RPMI7951 (cell line): ENCODE measurements around the gene KCNK15. TPM values are rescaled to one million over a fixed set of nuclear protein-coding genes. Genes with fewer than 3 reads are reported as not detected.
A peak's percentile ranks its signal among the peaks of the same experiment; 100 is the strongest.

Experiments used
- DNase-seq: peaks from one replicate; pipeline ENCODE4 v3.0.0-alpha.2; 2012; ENCODE audit warnings: low read depth
- total RNA-seq: library from RNA; depleted of rRNA; stranded (reverse); fragments of >200 nt; shearing (Covaris generic); gene quantifications from 2 replicates; pipeline ENCODE4 v1.2.3, GENCODE V29; 2014

KCNK15 gene
- total RNA-seq, 1 experiment from 2014 or later: not detected

DNA sequence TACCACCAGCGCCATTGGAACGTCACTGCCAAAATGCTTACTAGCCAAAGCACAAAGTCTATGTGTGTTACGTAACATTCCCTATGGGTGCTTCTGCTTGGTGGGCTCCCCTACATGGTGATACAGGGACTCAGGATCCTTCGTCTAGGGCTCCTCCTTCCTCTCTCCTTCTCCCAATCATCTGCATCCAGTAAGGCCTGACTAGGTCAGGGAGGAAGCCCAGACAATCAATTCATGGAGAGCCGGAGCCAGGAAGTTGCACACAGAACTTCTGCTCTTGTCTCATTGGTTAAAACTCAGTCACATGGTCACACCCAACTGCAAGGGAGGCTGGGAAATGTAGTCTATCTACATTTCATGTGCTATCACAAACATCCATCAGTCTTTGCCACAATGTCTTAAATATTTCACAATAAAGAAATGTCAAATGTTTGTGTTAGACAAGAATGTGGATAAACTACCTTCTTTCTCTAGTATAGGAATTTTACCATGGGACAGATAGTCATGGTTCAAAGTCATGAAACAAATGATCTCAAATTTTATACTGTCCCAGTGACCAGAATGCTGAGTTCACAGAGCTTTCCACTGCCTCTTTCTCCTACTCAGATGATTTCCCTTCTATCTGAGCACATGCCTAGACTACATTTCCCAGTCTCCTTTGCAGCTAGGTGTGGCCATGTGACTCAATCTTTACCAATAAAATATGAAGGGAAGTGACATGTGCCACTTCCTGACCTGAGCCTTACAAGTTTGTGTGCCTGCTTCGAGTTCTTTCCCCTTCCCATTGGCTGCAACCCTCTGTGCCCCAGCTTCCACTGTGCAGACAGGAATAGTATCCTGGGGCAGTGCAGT lies 9.3 kb upstream of the KCNK15 start:
- DNase-seq: peak; percentile 86

DNA sequence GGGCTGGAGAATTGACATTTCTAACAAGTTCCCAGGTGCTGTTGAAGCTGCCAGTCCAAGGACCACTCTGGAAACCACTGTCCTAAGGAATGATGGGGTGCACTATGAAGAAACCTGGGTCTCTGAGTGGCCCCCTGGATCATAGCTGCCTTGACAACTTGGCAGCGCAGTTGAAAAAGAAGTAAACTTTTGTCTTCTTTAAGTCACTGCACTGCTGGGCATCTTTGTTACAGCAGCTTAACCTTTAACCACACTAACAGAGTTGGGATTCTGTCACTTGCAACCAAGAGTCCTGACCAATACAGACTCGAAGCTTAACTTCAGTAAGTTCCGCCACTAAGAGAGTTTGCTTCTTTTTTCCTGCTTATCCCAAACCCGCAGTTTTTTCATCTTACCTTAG lies 8.5 kb upstream of the KCNK15 start:
- no peak for DNase-seq

DNA sequence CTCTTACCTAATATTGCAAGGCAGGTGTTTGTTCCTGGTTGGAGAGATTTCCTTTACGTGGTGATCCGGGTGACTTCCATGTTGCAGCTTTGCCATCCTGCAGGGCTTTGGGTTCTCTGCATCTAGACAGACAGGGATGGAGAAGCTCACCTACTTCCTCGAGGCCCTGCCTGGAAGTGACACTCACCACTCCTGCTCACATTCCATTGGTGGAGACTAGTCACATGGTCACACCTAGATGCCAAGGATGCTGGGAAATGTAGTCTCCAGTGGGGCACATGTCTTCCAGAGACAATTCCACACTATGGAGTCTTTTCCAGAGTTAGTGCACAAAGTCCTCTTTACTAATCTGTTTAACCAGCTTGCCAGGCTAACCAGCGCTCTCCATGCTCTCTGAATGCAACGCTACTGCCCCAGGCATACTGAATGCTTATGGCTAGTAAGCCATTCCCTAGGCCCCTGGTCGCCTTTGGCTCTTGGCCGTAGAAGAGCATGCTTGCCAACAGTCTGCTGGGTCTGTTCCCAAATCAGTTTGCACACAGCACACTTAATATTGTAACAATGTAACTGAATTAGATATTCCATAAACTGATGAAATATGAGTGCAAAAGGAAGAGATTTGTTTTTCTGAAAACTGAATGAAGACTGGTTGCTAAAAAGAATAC lies 6.7 kb upstream of the KCNK15 start:
- peak; percentile 74 for DNase-seq

DNA sequence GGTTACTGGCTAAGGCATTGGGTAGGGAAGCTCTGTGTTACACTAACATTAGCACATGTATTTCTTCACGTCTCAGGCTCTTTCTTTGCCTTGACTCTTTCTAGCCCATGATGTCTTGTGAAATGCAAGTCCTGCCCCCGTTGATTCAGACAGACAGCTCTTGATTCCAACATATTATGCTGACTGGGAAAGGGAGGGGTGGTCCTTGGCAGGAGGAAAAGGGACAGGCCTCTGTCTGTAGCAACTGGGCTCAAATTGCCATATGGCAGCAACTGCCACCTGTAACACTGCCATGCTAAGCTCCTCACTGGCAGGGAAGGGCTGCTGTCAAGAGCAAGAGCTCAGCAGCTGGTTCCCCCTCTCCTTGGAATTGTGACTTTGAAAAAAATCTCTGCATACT lies 5.7 kb upstream of the KCNK15 start:
- no peak for DNase-seq

DNA sequence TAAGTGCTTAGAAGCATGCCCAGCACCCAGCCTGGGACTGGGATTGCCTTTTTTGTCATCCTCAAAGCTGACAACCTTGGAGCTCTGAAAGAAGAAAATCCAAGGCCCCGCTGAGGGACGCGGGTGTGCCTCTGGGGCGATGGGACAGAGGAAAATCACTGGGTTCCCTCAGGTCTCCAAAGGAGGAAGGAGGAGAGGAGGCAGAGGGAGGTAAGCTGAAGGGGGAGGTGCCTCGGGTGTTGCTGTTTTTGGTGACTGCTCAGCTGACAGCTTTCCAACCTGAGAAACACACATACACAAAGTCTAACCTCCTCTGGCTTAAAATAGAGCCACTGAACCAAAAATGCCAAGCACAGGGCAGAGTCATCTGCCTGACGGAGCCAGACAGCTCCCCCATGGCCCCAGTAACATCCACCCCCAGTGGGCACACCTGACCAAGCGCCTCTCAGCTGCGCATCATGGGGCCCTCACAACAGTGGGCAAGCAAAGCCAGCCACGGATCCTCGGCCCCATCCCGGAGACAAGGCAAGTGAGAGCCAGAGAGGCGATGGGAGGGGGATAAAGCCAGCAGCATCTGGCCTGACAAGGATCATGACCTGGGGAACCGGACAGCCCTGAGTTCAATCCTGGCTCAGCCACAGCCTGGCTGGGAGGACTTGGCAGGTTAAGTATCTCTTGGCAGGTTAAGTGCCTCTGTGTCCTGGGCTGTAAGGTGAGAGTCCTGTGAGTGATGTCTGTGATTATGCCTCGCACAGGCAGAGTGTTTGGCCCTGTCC lies 3.2 kb upstream of the KCNK15 start:
- DNase-seq: no peak

DNA sequence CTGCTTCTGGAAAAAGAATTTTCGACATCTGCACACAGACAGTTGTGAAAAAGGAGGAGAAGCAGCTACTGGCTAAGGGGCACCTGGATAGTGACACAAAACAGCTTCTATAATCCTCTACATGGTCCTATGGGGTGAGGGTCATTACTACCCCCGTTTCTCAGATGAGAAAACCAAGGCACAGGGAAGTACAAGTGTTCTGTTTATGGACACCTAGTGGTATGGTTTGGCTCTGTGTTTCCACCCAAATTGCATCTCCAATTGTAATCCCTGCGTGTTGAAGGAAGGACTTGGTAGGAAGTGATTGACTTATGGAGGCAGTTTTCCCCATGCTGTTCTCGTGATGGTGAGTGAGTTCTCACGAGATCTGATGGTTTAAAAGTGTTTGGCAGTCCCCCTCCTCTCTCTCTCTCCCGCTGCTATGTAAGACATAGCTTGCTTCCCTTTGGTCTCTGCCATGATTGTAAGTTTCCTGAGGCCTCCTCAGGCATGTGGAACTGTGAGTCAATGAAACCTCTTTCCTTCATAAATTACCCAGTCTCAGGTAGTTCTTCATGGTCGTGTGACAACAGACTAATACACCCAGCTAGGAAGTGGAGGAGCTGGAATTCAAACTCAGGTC lies 2.5 kb upstream of the KCNK15 start:
- no peak for DNase-seq

DNA sequence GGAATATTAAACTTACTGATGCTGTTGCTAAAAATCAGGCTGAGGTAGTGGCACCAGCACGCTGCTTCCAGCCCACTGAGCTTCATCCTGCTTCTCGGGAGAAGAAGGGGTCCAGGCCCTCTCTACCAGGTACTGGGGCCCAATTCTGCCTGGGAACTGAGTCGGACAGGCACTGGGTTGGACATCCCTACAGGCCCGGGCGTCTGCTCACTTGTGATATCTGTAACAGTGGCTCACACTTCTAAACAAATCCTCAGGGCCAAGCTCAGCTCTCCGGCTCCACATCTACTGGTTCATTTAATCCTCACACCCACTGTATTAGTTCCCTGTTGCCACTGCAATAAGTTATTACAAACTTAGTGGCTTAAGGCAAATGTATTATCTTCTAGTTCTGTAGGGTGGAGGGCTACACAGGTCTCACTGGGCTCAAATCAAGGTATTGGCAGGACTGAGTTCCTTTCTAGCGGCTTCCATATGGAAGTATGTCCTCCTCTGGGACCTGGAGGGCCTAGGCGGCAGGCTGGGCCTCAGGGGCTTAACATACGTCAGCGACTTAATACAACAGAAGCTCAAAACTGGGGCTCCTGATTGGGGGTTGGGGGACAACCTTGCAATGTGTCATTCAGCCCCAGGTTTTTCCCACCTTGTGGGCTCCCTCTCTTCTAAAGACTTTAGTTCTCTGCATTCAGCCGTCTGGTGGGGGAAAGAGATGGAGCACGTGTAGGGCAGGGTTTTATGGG lies 1.6 kb upstream of the KCNK15 start:
- no peak for DNase-seq

DNA sequence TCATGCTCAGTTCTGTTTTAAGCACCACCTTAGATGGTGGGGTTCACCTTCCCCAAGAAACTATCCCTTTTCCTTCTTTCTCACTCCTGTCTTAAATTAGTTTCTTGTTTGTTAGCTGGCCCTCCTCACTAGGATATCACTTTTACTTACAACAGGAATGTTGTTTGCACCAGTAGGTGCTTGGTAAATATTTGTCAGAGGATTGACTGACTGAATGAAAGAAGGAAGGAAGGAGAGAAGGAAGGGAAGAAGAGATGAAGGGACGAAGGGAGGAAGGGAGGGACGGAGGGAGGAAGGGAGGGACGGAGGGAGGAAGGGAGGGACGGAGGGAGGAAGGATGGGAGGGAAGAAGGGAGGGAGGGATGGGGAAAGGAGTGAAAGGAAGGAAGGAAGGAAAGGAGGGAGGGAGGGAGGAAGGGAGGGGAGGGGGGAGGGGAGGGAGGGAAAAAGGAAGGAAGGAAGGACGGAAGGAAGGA lies 505 bp upstream of the KCNK15 start:
- no peak for DNase-seq

DNA sequence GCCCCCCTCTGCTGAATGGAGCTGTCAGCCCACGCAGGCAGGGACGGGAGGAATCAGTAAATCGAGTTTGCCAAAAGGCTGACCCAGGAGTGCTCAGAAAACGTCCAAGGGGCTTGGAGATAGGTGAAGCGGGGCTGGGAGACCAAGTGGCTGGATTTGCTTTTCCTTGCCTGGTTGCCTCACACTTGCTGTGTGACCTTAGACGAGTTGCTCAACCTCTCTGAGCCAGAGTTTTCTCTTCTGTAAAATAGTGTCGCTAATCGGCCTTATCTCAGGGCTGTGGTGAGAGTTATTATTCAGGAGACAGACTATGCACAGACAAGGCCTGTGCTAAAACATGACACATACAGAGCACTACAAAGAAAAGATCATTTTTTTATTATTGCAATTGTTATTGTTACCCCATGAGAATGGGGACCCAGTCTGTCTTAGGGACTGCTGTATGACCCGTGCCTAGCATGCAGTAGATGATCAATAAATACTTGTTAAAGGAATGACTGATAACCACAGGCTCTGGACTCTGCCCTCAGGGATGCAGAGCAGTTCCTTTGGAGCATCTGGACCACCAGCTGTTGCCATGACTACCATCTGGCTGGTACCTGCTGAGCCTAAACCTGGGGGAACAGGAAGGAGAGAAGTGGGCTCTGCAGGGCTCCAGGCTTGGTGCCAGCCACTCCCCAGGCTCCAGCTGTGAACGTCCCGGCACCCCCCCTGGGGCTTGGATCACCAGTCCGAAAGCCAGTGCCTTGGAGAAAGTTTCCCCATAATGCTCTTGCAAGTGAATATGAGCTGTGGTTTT lies 901 bp downstream of the KCNK15 start:
- DNase-seq: peak; percentile 17

DNA sequence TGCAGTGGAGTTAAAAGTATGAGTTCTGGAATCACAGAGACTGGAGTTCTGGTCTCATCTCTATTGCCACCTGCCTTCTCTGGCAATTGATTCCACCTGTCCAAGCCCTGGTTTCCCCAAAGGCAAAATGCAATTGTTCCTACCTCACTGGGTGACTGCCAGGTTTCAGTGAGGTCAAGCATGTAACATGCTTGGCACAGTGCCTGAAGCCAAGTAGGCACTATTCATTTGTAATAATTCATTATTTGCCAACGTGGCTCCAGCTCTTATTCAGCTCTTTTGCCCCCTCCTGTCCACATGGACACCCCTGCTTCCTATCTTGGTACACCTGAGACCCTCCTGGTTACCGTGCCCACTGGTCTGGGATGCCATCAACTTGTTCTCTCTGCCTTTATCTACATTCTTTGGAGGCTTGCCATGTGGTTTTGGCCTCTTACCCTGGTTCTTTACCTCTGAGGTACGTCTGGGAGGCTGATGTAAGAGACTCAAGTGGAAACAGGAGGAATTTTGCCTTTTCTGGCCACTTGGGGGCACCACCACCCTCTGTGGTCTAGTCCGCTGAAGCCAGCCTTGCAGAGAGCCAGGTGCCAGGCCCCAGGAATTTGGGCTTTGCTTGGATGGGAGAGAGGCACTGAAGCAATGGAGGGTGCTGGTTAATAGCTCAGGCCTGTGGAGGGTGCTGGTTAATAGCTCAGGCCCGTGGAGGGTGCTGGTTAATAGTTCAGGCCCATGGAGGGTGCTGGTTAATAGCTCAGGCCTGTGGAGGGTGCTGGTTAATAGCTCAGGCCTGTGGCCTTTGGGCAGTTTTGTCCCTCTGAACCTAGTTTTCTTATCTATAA lies 1.7 kb downstream of the KCNK15 start:
- DNase-seq: peak; percentile 59

DNA sequence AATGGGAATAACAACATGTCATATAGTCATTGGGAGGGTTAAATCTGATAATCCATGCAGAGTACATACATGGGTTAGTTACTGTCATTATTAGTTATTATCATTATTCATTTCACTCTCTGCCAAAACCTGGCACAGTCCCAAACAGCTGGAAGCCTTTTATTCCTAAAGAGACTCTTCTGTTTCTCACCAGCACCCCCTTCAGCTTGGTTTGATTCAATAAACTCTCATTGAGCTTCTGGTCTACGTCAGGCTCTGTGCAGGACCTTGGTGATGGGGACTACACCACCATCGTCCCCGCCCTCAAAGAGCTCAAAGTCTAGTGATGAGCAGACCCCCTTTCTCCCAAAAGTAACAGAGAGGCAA lies 2.3 kb downstream of the KCNK15 start:
- no peak for DNase-seq

DNA sequence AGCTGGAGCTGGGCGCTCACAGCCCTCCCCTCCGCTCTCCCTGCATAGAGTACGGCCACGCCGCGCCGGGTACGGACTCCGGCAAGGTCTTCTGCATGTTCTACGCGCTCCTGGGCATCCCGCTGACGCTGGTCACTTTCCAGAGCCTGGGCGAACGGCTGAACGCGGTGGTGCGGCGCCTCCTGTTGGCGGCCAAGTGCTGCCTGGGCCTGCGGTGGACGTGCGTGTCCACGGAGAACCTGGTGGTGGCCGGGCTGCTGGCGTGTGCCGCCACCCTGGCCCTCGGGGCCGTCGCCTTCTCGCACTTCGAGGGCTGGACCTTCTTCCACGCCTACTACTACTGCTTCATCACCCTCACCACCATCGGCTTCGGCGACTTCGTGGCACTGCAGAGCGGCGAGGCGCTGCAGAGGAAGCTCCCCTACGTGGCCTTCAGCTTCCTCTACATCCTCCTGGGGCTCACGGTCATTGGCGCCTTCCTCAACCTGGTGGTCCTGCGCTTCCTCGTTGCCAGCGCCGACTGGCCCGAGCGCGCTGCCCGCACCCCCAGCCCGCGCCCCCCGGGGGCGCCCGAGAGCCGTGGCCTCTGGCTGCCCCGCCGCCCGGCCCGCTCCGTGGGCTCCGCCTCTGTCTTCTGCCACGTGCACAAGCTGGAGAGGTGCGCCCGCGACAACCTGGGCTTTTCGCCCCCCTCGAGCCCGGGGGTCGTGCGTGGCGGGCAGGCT lies 4.6 kb downstream of the KCNK15 start:
- DNase-seq: no peak

DNA sequence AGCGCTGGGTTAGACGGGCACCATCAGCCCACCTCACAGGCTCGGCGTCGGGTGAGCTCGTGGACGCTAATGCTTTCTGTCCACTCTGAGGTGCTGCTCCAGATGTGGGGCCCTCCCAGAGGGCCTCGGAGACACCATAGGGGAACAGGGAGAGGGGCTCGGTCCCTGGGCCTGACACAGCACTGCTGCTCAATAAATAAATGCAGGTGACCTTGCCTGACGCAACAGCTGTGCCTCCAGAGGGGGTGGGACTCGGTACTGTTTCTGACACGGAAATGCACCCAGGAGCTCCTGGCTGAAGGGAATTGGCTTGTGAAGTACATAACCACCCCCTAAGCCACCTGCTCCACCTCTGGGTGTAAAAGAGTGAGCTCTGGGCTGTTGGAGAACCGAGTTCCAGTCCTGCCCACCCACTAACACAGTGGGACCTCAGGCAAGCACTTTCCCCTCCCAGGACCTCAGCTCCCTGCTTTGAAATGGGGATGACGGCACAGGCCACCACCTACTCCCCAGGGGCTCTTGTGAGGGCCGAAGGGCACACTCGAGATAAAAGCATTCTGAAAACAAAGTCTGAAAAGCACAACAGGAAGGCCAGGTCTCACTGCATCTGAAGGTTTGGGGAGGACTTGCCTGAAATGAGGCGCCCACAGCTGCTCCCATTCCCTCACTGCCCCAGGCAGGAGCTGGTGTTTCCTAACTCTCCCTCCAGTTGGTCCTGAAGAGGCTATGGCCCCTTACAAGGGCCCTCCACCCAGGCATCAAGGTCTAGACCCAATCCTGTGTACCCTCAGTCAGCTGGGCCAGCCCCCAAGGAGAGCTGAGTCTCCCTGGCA lies 6.7 kb downstream of the KCNK15 start:
- DNase-seq: no peak

DNA sequence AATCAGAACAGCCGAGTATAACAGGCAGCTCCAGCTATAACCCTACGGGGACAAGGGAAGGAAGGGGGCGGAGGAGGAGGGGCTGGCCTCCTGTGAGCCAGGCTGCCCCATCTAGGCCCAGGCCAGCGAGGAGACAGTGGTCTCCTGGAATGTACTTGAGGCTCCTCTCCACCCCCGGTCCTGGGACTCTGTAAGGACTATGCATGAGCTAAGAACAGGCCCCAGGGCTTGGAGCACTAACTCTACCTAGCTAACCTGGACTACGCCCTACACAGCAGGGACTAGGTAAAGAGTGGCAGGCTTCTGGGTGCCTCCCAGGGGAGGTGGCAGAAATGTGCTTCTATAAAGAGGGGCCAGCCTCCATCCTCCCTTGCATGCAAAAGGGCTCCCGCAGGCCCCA lies 8.9 kb downstream of the KCNK15 start:
- DNase-seq: no peak

DNA sequence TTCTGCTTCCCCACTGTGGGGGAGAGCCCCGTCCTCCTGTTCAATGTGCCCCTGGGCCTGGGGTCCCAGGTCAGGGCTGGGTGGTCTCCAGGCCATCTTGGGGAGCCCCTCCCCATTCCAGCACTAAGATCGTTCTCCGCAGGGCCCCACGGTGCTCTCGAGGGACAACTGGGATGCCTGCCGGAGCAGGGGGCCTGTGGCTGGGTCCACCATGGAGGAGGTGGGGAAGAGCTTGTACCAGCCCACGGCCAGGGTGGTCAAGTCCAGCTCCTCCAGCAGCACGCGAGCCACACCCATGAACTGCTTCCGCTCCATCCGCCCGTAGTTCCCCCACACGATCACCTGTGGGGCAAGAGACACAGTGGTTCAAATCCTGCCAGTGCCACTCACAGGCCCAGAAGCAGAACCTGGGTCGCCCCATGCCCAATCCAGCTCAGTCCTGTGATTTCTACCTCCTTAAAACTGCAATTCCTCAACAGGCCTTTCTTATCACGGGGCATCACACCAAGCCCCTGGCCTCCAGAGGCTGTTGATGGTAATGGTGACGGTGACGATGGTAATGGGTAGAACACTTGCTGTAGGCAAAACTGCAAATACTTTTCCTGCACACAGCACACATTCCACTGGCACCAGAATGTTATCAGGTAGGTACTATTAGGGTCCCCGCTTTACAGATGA lies 10.5 kb downstream of the KCNK15 start:
- DNase-seq: no peak

DNA sequence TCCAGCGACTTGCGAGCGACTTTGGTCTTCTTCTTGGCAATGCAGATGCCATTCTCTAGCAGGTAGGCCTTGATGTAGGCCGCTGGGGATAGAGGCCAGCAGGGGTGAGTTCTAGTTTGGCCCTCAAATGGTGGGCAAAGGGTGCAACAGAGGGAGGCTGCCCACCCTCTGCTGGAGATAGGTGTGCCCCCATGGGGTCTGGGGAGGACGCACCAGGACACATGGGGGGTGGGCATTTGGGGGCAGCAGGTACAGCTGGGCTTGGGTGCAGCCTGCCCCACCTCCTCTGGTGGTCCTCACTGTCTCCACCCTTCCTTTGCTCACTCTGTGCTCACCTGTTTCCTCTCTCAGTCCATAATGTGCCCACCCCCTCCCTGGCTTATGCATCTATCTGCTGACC lies 11.3 kb downstream of the KCNK15 start:
- no peak for DNase-seq
